Activated T-cell treated with anti-CD3 and anti-CD28 coated beads for 4 hours (primary cell): Measurements from ENCODE around the gene ZNF749.
"Not testable (repeated sequence)": the region's sequence is repeated elsewhere in the genome, so short reads cannot be mapped to it uniquely, and the experiment has no call there.

ENCODE experiments used
- DNase-seq: peaks from one replicate; pipeline ENCODE4 v3.0.0-alpha.2; 2020

ZNF749 gene

DNA sequence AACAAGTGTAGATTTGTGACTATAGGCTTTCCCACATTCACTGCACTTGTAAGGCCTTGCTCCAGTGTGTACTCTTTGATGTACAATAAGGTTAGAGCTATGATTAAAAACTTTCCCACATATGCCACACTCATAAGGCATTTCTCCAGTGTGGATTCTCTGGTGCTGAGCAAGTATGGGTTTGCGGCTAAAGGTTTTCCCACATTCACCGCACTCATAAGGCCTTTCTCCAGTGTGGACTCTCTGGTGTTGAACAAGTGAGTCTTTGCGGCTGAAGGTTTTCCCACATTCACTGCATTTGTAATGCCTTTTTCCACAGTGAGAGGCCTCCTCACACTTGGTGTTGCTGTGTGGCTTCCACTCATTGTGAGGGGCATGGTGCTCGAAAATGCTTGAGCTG is 38.5 kb downstream of the ZNF749 start:
- no peak for DNase-seq

DNA sequence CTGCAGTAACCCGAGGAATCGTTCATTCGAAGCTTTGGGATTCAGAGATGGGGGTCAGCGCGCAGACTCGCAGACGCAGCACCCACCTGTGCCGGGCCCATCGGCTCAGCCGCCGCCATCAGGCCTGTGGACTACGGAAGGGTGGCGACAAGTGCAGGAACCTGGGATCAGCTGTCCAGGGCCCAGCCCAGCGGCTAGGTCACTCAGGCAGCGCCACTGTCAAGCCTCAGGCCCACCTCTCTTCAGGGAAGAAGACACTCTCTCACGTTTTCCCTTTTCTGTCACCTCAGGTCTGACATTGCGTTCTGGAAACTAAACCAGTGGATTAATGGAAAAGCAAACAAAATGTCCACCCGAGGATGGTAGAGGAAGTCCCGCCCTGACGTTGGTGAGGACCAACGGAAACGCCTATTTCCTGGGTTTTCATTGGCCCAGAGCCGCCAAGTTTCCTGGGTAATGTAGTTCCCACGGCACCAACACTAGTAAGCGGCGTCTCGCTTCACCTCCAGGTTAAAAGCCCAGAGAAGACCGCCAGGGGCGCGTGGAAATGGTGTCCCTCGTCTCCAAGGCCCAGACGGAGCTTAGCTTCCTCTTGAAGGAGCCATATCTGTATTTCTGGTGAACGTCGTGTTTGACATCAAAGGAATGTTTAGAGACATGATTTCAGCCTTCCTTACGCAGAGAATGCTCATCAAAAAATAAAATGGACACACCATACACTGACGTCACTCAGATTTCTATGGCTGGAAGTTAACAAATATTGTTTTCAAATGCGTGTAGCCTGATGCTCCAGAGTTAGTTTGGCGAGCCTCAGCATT is 42.3 kb downstream of the ZNF749 start, which contains the start of gene ZNF772:
Gene ZNF772, minus strand, starts transcription at position 376 of the 818 bp plus-strand sequence. Its CDS starts 257 bp downstream, at position 119.
- peak; percentile 77 for DNase-seq

DNA sequence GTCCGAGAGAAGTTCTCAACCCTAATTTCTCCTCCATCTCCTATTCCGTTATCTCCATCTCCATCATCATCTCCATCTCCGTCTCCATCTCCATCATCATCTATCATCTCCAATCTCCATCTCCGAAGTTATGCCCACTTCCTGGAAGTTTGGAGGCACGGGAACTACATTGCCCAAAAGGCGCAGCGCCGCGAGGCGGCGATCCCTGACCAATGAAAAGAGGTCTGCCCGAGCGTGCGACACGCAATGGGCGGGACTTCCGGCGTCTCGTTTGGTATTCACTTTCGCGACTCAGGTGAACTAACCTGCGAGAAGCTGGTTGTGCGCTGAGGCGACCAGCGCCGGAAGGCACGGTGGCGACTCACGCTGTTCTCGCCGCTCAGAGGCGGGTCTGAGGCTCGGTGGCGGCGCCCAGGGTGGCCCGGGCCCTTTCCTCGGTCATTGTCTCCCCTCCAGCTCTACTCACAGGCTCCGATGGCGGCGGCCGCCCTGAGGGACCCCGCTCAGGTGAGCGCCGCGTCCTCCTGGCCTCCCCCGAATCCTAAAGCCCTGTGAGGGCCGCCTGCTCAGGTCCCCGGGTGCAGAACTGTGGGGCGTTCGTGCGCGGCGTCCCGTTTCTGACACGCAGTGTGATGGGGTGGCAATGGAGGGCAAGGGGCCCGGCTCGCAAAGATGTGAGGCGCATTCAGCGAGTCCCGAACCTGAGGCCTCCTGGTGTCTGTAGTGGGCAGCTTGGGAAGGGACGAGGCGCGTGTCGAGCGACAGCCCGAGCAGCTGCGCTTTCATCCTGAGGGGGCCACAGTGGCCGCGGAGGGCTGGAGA is 52.6 kb downstream of the ZNF749 start, which contains the start of gene ZNF419:
Gene ZNF419, plus strand, starts transcription at position 274 of the 822 bp plus-strand sequence. Its CDS starts 201 bp downstream, at position 475.
- DNase-seq = peak; percentile 90

DNA sequence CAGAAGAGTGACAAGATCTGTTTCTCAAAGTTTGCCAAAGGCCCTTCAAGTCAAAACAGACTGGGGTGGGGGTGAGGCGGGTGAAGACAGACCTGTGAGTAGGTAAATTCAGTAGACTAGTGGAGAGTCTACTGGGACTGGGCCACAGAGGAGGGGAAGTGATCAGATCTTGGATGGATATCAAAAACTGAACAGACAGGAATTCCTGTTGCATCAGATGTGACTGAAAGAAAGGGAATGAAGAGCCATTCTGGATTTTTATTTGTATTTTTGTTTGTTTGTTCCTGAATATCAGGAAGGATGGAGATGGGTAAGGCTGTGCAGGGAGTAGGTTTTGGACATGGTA is 53.1 kb downstream of the ZNF749 start:
- DNase-seq = not testable (repeated sequence)
